Endothelial cell of umbilical vein (primary cell): Measurements from ENCODE around the gene DVL1. TPM values are rescaled to one million over a fixed set of nuclear protein-coding genes. Genes with fewer than 3 reads are reported as not detected.
"Not testable (repeated sequence)": the region's sequence is repeated elsewhere in the genome, so short reads cannot be mapped to it uniquely, and the experiment has no call there.

Experiments used
- BruUV-seq: library from RNA; stranded (reverse); fragments of 400-500 nt; replicated peaks from 2 replicates; lab custom pipeline; 2021; lab: Mats Ljungman, UMichigan
- CTCF ChIA-PET: fragments of 300-600, 350-600 bp; sonication (Branson Sonifier 250); formaldehyde crosslinking; loops from one replicate; lab custom pipeline; 2021; ENCODE audit warnings: antibody characterized with exemption, inconsistent platforms; lab: Charles Lee
- POLR2A ChIA-PET: fragments of 300-600, 350-600 bp; sonication (Branson Sonifier 250); formaldehyde crosslinking; loops from one replicate; lab custom pipeline; 2021; ENCODE audit warnings: antibody characterized with exemption, inconsistent platforms; lab: Charles Lee
- DNase-seq: peaks from one replicate; pipeline ENCODE4 v3.0.0-alpha.2; 2011; ENCODE audit warnings: low read depth, low spot score
- FAIRE-seq: peaks from 2 replicates; lab custom pipeline; 2011; peaks lifted over from hg19 to GRCh38; lab: Jason Lieb, UNC
- H2AFZ ChIP-seq: 2 replicates; pipeline ENCODE4 v1.6.0; 2012; ENCODE audit warnings: low read depth, low read length, control low read depth, inconsistent platforms
- H3K27ac ChIP-seq: 2 replicates; pipeline ENCODE4 v1.5.1; 2011; ENCODE audit warnings: low read depth, mild to moderate bottlenecking, control low read depth, low read length, moderate library complexity; ENCODE audit not compliant: insufficient read depth
- H3K27me3 ChIP-seq, 2 experiments: 2 replicates each; pipeline versions ENCODE4 v1.6.0 to v1.6.1; 2011; ENCODE audit warnings: low read length in 2 of 2, mixed read lengths in 1 of 2; ENCODE audit not compliant: control insufficient read depth in 2 of 2, insufficient read depth in 2 of 2
- H3K36me3 ChIP-seq, 2 experiments: 2 replicates in 1 of 2; 3 replicates in 1 of 2; pipeline ENCODE4 v1.5.1; 2011; ENCODE audit warnings: low read length in 2 of 2, mild to moderate bottlenecking in 1 of 2, moderate library complexity in 1 of 2; ENCODE audit not compliant: control insufficient read depth in 2 of 2, insufficient read depth in 2 of 2; ENCODE audit errors: extremely low read depth in 1 of 2
- H3K4me1 ChIP-seq: 3 replicates; pipeline ENCODE4 v1.5.1; 2011; ENCODE audit warnings: mild to moderate bottlenecking, low read length; ENCODE audit not compliant: control insufficient read depth, insufficient read depth; ENCODE audit errors: extremely low read depth
- H3K4me2 ChIP-seq: 2 replicates; pipeline ENCODE4 v1.6.1; 2011; ENCODE audit warnings: low read length, control low read depth, mixed read lengths; ENCODE audit not compliant: insufficient read depth
- H3K4me3 ChIP-seq, 3 experiments: fragments of 200-600 bp in 1 of 3; sonication (generic), shearing (Covaris generic) in 1 of 3; replicated peaks in 1 of 3; 2 replicates each; pipeline ENCODE4 v1.5.1; 2011 to 2016; ENCODE audit warnings: control low read depth in 3 of 3, low read length in 3 of 3, mild to moderate bottlenecking in 2 of 3, inconsistent platforms in 1 of 3, low read depth in 1 of 3, moderate library complexity in 1 of 3; ENCODE audit not compliant: insufficient read depth in 1 of 3
- H3K79me2 ChIP-seq: 2 replicates; pipeline ENCODE4 v1.6.0; 2012; ENCODE audit warnings: low read length, inconsistent platforms; ENCODE audit not compliant: control insufficient read depth, insufficient read depth
- H3K9ac ChIP-seq: replicated peaks from 2 replicates; pipeline ENCODE3; 2011; ENCODE audit warnings: low read length, control low read depth; ENCODE audit not compliant: insufficient read depth; ENCODE audit errors: extremely low read depth
- H3K9me1 ChIP-seq: replicated peaks from 3 replicates; pipeline ENCODE4 v1.6.0; 2011; ENCODE audit warnings: mild to moderate bottlenecking, low read length; ENCODE audit not compliant: control insufficient read depth, insufficient read depth; ENCODE audit errors: extremely low read depth
- H3K9me3 ChIP-seq: replicated peaks from 2 replicates; pipeline ENCODE4 v1.5.1; 2012; ENCODE audit warnings: low read length, inconsistent platforms; ENCODE audit not compliant: control insufficient read depth, insufficient read depth
- H4K20me1 ChIP-seq: replicated peaks from 2 replicates; pipeline ENCODE3; 2011; ENCODE audit warnings: mild to moderate bottlenecking, low read length; ENCODE audit not compliant: control insufficient read depth, insufficient read depth; ENCODE audit errors: extremely low read depth
- CTCF ChIP-seq, 2 donors: IDR thresholded peaks; 1 replicate in 1 of 2; 2 replicates in 1 of 2; pipeline ENCODE4 v1.5.1; 2011; ENCODE audit warnings: low read length in 2 of 2, mild to moderate bottlenecking in 2 of 2, moderate library complexity in 2 of 2, control low read depth in 1 of 2, inconsistent platforms in 1 of 2, low read depth in 1 of 2; ENCODE audit not compliant: insufficient read depth in 1 of 2; ENCODE audit errors: extremely low read depth in 1 of 2
- GATA2 ChIP-seq: IDR thresholded peaks from 2 replicates; pipeline ENCODE4 v1.7.0; 2011; ENCODE audit warnings: low read depth, mild to moderate bottlenecking, moderate library complexity, mixed read lengths, low read length; ENCODE audit not compliant: insufficient read length, insufficient read depth
- JUN ChIP-seq: IDR thresholded peaks from 2 replicates; pipeline ENCODE4 v1.6.1; 2011; ENCODE audit warnings: borderline replicate concordance, low read depth; ENCODE audit not compliant: insufficient read length, insufficient read depth
- POLR2AphosphoS5 ChIP-seq: IDR thresholded peaks from 2 replicates; pipeline ENCODE4 v1.6.1; 2012; ENCODE audit warnings: low read depth, mild to moderate bottlenecking, control low read depth, low read length, moderate library complexity; ENCODE audit not compliant: insufficient read depth
- dilution Hi-C: fragments of 300-500 bp; cut with MboI; formaldehyde crosslinking; loops from one replicate; pipeline ENCODE4 v1.15.0; 2019; ENCODE audit warnings: low sequenced_read_pairs; ENCODE audit not compliant: extremely low pct_ligation_motif_present
- intact Hi-C: fragments of 100-400 bp; cut with micrococcal nuclease; formaldehyde crosslinking; loops from one replicate; pipeline ENCODE4 v1.10.0; 2022
- polyA plus RNA-seq, 4 experiments: library from polyadenylated mRNA; depleted of rRNA in 3 of 4; stranded (reverse) in 3 of 4; unstranded in 1 of 4; fragments of >200 nt; gene quantifications; 2 replicates each; pipeline versions ENCODE4 v1.2.1 to v1.2.3, GENCODE V29; 2011 to 2012; ENCODE audit warnings: missing spikeins in 1 of 4
- total RNA-seq: library from RNA; stranded (reverse); gene quantifications from 2 replicates; pipeline ENCODE4 v1.2.3, GENCODE V29; 2021
- TF ChIP-seq, protein P1 (sequence below): IDR thresholded peaks from 2 replicates; pipeline ENCODE4 v1.6.1; 2011; ENCODE audit not compliant: insufficient read depth, insufficient read length

The DVL1 gene
- total and polyA plus RNA-seq, 2 donors (not counting 3 experiments of a cell fraction or from before 2014, with no cell fraction given), result 26.8 to 36.5 TPM

DNA sequence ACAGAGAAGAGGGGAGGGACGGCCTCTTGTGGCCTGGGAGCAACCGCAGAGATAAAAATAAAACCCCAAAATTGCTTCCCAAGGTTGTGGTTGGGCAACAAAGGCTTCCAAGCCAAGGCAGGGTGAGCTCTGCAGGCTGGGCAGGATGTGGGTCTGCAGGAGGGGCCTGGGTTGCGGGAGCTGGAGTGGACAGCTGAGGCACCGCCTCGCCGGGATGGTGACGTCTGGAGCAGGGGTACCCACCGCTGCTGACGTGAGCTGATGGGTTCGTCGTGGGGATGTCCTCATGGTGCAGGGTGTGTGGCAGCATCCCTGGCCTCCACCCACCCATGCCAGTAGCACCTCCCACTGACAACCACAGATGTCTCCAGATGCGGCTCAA lies 22.1 kb upstream of the DVL1 start:
- no peaks in the 10 kb centered on the region for H3K9me1 ChIP-seq
- no peak overlapping the region for H3K4me3 ChIP-seq
- H3K4me1 ChIP-seq, result peaks cover 13% of the 10 kb centered on the region
- peaks cover 19% of the 10 kb centered on the region for H3K79me2 ChIP-seq
- dilution Hi-C loops, result no loop called here
- H2AFZ ChIP-seq, result no peak overlapping the region
- H3K9ac ChIP-seq, result no peak overlapping the region
- POLR2A ChIA-PET, result no interaction called here
- peaks cover 0 to 3% of the 10 kb centered on the region in 2 experiments for H3K36me3 ChIP-seq
- H3K27me3 ChIP-seq, result no peaks in the 10 kb centered on the region
- no peak for TF ChIP-seq POLR2AphosphoS5
- no peak overlapping the region for H3K4me2 ChIP-seq
- intact Hi-C loops, result no loop called here
- DNase-seq (no peak), FAIRE-seq (no peak)
- CTCF ChIA-PET, result interaction anchor here (1.1 to 2.4 kb wide), 10 partner anchors 14 to 70 kb away, joined by 3 to 9 read pairs (median 4); partner anchors contain the start of genes CCNL2 and DVL1
- no peaks in the 10 kb centered on the region for H3K9me3 ChIP-seq
- no peaks in the 10 kb centered on the region for H4K20me1 ChIP-seq
- H3K27ac ChIP-seq, result no peak overlapping the region
- no TSS peak for BruUV-seq

DNA sequence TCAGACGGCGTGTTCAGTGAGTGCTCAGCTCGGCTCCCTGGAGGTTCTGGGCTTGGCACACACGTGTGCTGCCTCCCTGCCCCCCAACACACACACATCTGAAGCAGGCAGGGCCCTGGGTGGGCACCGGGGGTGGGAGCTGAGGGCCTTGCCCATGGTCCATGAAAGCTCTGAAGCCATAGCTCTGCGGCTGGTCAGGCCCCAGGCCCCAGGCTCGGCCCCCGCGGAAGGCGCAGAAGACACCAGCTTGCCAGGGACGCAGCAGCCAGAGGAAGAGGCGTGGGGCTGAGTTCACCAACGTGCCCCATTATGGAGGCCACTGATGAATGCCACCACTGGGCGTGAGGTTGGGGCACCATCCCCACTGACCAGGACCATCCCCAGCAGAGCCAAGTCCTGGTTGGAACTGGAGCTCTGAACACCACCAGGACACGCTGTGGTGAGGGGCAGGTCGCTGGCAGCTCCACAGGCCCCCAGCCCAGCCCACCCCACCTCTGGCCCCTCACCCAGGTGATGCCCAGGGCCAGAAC lies 21.6 kb upstream of the DVL1 start:
- Histone ChIP-seq H3K4me1 (peaks cover 13% of the 10 kb centered on the region), H3K9ac (no peak overlapping the region), H3K4me3 (no peak overlapping the region), H3K27me3 (no peaks in the 10 kb centered on the region), H3K27ac (no peak overlapping the region), H3K79me2 (peaks cover 19% of the 10 kb centered on the region), H3K9me1 (no peaks in the 10 kb centered on the region), H3K36me3 (peaks cover 0 to 3% of the 10 kb centered on the region in 2 experiments), H2AFZ (no peak overlapping the region), H3K4me2 (no peak overlapping the region), H3K9me3 (peaks cover 3% of the 10 kb centered on the region), H4K20me1 (no peaks in the 10 kb centered on the region)
- no TSS peak for BruUV-seq
- dilution Hi-C loops (no loop called here), intact Hi-C loops (no loop called here)
- FAIRE-seq, result no peak
- no peak for DNase-seq
- POLR2A ChIA-PET, result no interaction called here
- CTCF ChIA-PET, result interaction anchor here (1.1 to 2.4 kb wide), 4 partner anchors 17 to 60 kb away, joined by 3 to 8 read pairs (median 3); partner anchors contain the start of genes CCNL2 and DVL1
- TF ChIP-seq, protein P1, sequence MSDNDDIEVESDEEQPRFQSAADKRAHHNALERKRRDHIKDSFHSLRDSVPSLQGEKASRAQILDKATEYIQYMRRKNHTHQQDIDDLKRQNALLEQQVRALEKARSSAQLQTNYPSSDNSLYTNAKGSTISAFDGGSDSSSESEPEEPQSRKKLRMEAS, result no peak
- TF ChIP-seq JUN, result no peak
- no peak for TF ChIP-seq CTCF (IDR thresholded peaks at IDR 0.05; ENCODE audit: extremely low read depth in 1 of 2, insufficient read depth in 1 of 2, low read depth in 1 of 2, low read length in 2 of 2)
- no peak for TF ChIP-seq GATA2

DNA sequence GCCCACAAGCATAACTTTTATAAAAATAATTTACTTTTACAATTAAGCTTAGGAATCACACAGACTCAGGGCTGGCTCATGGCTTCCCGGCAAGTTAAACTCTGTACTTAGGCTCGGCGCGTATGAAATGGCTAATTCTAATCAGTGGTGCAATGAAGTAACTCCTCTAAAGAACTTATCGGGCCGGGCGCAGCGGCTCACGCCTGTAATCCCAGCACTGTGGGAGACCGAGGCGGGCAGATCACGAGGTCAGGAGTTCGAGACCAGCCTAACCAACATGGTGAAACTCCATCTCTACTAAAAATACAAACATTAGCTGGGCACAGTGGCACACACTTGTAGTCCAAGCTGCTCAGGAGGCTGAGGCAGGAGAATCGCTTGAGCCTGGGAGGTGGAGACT lies 20.9 kb upstream of the DVL1 start:
- H4K20me1 ChIP-seq, H3K36me3 ChIP-seq, H3K9me1 ChIP-seq, H3K4me2 ChIP-seq, H2AFZ ChIP-seq, H3K27me3 ChIP-seq, H3K9me3 ChIP-seq, CTCF ChIA-PET, POLR2A ChIA-PET, dilution Hi-C loops, H3K27ac ChIP-seq, DNase-seq, H3K4me3 ChIP-seq, FAIRE-seq, H3K9ac ChIP-seq, intact Hi-C loops, BruUV-seq: not testable (repeated sequence)
- Histone ChIP-seq H3K79me2 (peaks cover 19% of the 10 kb centered on the region), H3K4me1 (peaks cover 13% of the 10 kb centered on the region)
